ENCODE measurements around the gene TBC1D9.

Gene TBC1D9

DNA sequence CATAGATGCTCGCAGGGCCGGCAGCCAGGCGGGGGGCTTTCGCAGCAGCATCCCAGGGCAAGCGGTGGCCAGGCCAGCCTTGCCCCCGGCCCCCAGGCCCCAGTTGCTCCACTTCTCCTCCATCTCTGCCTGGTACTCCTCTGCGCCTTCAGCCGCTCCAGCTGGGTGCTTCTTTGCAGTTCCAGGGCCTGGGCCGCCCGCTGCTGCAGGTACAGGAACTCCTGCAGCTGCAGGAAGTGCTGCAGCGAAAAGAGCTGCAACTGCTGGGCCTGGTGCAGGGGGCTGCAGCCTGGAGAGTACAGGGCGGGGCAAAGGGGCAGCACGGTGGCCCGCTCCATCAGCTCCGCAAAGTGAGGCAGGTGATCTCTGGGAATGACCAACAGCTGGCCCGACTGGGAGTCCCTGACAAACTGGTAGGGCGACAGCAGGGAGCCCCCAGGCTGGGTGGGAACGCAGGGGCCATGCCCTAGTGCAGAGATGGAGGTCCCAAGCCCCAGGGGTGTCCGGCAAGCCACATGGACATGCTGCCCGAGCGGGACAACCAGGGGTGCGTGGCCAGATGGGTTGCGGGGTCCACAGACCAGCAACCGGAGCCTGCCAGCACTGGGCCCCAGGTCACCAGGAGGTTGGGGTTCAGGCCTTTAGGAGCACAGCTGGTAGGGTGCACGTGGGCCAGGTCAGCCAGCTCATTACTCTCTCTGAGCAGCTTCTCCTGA lies 111.6 kb downstream of the TBC1D9 start:
- no peak for DNase-seq

GRCh38 chr4:140643571-140644055 lies 112.6 kb downstream of the TBC1D9 start:
- DNase-seq: no peak

DNA sequence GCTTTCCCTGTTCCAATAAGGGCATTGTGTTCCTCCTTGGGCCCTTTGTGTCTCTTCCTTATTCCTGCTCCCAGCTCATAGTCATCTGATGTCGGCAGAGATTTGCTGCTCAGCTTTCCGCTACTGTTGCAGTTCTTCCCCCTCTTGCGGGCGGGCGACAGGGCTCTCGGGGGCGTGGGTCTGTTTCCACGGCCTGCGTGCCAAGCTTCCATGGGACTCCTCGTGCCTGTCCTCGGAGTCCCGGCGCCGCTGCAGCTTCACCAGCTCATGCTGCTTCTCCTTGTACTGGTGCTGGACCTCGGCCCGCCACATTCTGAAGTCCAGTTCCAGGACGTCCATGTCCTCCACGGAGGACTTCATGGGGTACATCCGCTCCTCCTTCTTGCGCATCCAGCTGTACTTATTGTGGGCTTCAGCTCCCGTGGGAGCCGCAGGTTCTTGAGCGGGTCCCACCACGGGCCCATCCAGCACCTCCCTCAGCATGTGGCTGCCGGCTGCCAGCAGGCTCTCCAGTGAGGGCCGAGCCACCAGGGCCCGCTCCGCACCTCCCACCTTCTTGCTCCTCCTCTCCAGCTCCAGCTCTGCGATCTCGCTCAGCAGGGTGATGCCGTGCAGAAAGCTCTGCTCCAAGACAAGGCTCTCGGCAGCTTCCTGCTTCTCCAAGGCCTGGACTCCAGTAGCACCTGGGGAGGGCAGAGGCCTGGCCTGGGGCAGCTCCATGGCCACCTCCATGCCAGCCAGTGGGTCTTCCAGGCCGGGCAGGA lies 113.3 kb downstream of the TBC1D9 start:
- no peak for DNase-seq

DNA sequence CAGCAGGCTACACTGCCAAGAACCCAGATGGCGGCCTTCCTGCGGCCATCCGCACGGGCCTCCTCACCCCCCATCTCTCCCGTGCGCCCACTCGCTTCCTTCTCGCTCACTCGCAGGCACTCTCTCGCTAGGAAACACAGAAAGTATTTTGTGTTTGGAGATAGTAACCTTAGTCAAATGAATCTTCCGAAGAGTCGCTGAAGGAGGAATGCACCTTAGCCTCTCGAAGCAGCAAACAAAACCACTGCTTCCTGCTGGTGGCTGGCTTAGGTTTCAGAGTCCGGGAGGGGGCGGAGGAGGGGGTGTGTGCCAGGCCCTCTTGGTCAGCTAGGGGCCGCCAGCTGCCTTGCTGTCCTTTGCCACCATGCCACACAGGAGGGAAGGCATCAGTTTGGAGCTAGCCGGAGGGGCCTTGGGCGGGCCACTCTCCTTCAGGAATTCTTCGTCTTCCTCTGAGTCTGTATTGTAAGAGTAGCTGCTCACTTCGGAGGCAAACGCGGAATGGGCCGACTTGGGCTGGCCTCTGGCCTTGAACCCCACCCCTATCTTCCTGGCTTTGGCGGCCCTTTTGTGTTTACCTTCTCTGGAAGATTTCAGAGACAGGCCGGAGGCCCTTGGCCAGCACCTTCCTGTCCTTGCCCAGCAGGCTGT lies 114.3 kb downstream of the TBC1D9 start:
- no peak for DNase-seq

DNA sequence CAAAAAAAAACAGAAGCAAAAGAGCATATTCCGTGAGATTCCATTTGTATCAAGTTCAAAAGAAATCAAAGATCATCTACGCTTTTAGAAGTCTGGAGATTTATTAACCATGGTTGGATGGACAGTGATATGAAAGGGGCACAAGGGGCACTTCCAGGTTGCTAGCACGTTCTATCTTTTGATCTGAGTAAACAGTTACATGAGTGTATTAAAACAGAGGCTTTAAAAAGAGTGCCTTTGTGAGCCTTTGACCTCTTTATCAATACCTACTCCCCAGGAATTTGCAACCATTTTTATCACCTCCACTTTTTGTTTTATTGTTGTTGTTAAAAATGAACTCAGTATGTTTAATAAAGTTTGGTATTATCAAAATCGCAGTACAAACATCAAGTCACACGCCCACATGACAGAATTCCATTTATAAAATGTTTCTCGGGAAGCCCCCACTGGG lies 115.1 kb downstream of the TBC1D9 start:
- DNase-seq: no peak

DNA sequence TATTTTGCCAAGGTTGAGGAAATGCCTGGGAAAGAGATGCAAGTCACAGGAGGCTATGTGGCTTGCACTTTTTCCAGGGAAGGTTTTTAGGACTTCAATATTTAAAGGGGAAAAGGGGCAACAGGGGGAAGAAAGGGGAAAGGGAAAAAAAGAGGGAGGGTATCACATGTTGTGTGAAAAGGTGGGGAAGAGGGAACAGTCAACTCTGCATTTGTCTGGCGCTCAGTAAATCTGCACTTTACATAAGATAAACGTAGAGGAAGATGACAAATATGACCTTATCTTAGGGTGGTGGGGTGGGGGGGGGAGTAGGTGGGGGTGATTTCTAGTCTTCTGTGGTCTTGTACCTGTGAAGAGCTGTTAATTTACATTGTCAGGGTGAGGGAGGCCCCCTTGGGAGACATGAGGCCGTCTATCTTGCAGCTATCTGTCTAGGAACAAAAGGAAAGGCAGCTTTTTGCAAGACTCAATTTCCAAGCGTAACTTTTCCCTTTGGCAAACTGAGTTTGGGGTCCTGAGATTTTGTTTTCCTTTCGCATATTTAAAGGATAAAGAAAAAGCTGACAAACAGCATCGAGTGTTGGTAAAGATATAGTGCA lies 115.9 kb downstream of the TBC1D9 start:
- DNase-seq: no peak

DNA sequence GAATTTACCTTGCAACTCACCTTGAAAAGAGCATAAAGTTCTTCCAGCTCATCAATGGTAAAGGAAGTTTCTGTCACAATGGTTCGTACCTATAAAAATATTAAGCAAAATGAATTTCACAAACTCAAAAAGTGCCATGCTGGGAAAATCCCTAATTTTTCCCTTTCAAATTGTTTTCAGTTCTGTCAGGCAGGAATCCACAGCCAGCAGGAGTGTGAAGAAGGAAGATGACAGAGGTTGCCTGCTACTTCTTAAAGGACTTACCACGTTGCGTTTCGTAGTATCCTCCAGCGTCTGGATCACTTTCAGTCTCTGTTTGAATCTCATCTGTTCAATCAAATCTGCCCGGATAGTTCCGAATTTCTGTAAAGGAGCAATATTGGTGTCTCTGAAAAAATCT lies 117.1 kb downstream of the TBC1D9 start:
- peak; percentile 31 for DNase-seq

- peak; percentile 16 for DNase-seq
Measured at GRCh38 chr4:140637836-140638235, 118.3 kb downstream of the TBC1D9 start.

- no peak for DNase-seq
Measured at GRCh38 chr4:140635606-140636005, 120.6 kb downstream of the TBC1D9 start.

DNA sequence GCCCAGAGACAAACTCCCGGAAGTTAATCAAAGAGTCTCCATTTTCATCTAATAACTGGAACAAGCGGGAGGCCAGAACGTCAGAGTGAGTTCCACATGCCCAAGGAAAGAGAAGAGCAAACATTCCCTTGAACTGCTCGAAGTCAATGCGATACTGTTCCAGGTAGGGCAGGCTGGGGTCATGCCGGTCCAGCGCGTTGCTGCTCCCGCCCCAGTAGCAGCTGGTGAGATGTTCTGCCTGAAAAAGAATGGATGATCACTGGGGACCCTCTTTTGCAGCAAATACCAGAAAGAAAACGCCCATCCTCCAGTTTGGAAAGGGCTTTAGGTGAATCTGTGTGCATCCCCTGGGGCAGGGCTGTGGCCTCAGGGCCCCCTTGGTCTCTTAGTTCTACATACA lies 122.2 kb downstream of the TBC1D9 start:
- DNase-seq: no peak

DNA sequence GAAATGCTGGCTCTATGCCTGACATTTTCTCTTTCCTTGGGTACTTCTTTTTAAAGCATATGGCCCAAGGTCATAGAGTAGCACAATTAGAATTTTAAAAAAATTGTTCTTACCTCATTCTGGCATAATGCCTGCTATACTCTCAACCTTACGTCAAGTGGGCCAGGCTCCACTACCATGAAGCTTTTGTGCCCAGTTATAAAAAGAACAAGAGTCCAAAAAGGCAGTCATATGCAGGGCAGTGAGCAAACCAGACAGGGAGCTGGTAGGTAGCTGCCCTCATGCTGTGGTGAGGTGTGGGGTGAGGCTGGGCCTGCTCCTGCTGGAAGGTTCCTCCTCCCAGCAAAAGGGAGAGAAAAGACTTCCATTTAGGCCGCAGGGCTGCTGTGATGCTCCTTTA lies 123.1 kb downstream of the TBC1D9 start:
- DNase-seq: no peak

DNA sequence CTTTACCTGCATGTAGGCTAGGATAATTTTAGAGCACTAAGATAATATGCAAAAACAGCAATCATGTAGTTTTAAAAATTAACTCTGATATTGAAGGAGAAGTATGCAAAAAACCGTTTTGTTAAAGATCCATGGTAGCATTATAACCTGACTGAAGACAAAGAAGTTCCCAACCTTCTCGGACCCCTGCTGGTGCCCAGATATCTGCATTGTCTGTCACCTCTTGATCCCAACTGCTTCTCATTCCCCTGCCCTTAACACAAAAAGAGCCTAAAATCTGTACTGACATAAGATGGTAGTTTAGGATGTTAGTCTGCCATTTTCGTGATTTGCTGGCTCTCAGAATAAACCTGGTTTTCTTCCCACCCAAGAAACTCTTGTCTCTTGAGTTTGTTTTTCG lies 125.9 kb downstream of the TBC1D9 start:
- no peak for DNase-seq

- DNase-seq: no peak
Measured at GRCh38 chr4:140628016-140628415, 128.2 kb downstream of the TBC1D9 start.

DNA sequence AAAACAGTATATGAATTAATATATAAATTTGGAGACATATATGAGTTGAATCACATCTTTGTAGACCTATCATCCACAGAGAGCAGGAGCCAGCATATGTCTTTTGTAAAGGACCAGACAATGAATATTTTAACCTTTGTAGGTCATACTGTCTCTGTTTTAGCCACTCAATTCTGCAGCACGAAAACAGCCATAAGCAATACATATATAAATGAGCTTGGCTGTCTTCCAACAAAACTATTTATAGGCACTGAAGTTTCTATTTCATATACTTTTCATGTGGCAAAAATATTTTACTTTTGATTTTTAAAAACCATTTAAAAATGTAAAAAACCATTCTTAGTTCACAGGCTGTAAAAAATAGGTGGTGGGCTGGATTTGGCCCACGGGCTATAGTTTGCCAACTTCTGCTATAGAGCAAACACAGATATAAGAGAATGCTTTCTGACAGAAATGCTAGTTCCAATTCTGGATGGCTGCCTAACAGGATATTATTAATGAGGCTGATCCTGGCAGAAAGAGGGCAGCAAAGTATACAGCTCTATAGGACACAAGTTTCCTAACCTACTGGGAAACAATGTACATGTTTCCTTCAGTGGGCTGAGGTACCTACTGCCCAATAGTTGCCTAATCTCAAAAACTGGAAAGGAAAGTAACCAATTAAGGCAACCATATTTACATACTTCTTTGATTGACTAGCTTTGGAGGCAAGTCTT lies 129.4 kb downstream of the TBC1D9 start:
- DNase-seq: no peak

DNA sequence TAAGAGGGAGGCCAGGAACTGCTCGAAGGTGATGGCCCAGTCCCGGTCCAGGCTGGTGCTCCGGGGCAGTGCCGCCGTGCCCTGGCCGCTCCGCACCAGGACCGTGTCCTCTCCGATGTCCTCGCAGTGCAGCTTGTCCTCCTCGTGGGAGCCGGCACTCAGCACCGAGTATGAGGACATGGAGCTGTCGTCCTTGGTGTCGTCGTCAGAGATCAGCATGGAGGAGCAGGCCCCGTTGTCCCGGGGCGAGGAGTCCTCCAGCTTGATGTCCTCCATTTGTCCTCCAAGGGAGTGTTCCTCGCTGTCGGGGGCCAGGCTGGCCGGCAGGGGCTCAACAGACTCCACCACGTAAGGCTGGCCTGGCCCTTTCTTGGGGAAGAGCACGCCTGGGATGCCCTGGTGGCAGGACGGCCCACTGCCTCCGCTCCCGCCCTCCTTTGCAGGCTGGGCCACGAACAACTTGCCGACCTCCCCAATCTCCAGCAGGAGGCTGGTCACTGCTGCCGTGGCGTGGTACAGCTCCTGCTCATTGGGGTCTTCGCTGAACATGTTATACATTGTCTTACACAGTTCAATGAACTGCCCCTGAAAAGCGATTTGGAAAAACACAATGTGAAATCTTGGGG lies 133.7 kb downstream of the TBC1D9 start:
- no peak for DNase-seq

DNA sequence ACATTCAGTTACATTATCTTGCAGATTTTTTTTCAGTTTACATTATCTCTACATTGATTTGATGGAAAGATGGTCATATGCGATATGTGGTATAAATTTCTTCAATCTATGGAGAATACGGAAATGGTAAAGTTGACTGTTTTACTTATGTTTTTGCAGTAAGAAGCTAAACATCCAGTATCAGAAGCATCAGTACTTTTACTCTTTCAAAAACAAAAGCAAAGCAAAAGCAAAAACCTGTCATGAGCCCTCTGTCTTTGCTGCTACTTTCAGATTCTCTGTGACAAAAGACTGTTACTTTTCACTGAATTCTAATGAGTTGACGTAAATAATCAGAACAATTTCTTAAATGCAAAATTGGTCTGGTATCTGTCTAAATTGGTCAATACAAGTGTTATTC lies 135.0 kb downstream of the TBC1D9 start:
- DNase-seq: no peak

GRCh38 chr4:140617499-140618248 lies 138.5 kb downstream of the TBC1D9 start:
- DNase-seq: no peak

GRCh38 chr4:140615451-140615850 lies 140.7 kb downstream of the TBC1D9 start:
- DNase-seq: no peak

DNA sequence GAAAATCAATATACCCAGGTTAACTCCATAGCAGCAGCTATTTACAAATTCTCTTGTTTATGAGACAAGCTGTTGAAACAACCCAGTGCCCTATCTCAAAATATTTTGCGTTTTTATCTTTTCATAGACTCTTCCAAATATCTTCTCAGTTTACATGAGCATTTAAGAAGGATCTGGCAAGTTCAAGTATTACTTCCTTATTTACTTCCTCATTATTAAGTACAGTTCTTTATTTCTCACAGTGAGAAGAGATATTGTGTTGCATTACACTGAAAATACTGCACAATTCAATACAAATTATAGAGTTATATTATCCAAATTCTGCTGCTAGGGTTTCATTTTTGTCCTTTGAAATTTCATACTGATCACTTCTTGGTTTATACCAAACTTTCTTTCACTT lies 143.8 kb downstream of the TBC1D9 start:
- peak; percentile 15 for DNase-seq

GRCh38 chr4:140611854-140612253 lies 144.3 kb downstream of the TBC1D9 start:
- DNase-seq: peak; percentile 5
